ENCODE data around the gene GNPTG. TPM values are rescaled to one million over a fixed set of nuclear protein-coding genes. Genes with fewer than 3 reads are reported as not detected.

The GNPTG gene
- total RNA-seq, 2 donors from 2014 or later: 99.6 to 132 TPM

DNA sequence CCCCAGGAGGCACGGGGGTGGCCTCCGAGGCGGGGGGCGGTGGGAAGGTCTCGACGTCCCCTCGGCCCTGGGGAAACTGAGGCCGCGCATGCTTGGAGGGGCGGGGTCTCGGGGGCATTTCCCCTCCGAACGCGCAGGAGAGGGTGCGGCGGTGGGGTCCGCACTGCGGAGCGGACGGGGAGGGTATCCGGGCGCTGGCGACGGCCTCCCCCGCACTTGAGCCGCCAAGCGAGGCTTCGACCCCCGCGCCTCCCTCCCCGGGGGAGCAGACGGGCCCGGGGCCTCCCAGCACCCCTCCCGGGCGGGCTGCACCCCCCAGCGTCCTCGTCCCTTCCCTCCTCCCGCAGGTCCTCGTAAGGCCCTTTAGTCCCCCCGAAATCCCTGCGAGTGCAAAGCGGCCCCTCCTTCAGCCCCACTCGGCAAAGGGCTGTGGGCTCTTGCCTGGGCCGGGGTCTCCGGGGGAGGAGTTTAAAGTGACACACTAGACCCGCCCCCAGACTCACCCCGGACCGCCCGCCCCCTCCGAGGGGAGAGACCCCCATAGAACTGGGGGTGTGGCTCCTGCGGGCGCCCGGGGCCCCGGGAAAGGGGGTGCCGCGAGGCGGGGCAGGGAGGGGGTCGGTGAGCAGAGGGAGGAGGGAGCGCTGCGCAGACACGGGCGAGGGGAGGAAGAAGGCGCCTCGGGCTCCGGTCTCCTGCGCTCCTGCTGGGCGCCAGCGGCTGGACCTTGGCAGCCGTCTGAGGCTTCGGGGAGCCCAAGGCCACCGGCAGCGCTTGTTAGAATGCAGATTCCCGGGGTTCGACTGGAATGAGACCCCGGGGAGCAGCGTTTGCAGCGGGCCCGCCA lies 17.7 kb upstream of the GNPTG start:
- no peaks in the 10 kb centered on the region for H3K36me3 ChIP-seq
- no peaks in the 10 kb centered on the region for H3K27me3 ChIP-seq (replicated peaks; ENCODE audit: insufficient read depth)
- intact Hi-C loops (cut with DNase I): no loop called here
- H3K27ac ChIP-seq: peak overlapping the region in 1 of 2 donors; percentile 73
- peak overlapping the region; percentile 35 to 49 for H3K4me3 ChIP-seq
- H3K4me1 ChIP-seq (replicated peaks): peaks cover 19% of the 10 kb centered on the region
- no peak for DNase-seq (ENCODE audit: low spot score)
- H3K9me3 ChIP-seq: no peaks in the 10 kb centered on the region
- 3% methylated on average over 57 of the region's 78 CpGs for WGBS
- TF ChIP-seq, protein P1, sequence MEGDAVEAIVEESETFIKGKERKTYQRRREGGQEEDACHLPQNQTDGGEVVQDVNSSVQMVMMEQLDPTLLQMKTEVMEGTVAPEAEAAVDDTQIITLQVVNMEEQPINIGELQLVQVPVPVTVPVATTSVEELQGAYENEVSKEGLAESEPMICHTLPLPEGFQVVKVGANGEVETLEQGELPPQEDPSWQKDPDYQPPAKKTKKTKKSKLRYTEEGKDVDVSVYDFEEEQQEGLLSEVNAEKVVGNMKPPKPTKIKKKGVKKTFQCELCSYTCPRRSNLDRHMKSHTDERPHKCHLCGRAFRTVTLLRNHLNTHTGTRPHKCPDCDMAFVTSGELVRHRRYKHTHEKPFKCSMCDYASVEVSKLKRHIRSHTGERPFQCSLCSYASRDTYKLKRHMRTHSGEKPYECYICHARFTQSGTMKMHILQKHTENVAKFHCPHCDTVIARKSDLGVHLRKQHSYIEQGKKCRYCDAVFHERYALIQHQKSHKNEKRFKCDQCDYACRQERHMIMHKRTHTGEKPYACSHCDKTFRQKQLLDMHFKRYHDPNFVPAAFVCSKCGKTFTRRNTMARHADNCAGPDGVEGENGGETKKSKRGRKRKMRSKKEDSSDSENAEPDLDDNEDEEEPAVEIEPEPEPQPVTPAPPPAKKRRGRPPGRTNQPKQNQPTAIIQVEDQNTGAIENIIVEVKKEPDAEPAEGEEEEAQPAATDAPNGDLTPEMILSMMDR (IDR thresholded peaks at IDR 0.05): no peak
- no peak for TF ChIP-seq POLR2AphosphoS5 (IDR thresholded peaks at IDR 0.05)
- TF ChIP-seq POLR2A (IDR thresholded peaks at IDR 0.05): no peak

DNA sequence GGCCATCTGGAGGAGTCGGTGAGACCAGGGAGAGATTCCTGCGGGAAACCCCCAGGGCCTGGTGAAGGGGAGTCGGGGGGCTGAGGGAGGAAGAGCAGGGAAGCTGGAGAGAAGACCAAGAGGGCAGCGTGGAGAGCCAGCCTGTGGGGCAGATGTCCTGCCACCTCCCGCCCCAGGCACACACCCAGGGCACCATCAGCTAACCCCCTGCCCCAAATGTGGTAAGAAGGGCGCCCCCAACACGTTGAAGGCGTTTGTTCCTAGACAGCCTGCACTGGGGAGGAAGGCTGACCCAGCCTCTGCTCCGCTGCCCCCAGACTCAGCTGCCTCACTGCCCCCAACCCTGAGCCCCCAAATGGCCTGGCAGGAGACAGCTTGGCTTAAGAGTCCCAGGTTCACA lies 17.0 kb upstream of the GNPTG start:
- H3K4me1 ChIP-seq (replicated peaks): peaks cover 19% of the 10 kb centered on the region
- 56% methylated on average over 9 of the region's 9 CpGs for WGBS
- no peaks in the 10 kb centered on the region for H3K36me3 ChIP-seq
- H3K4me3 ChIP-seq: peak overlapping the region in 1 of 2 donors; percentile 49
- TF ChIP-seq, protein P1 (IDR thresholded peaks at IDR 0.05): no peak
- TF ChIP-seq POLR2AphosphoS5 (IDR thresholded peaks at IDR 0.05): no peak
- TF ChIP-seq POLR2A (IDR thresholded peaks at IDR 0.05): no peak
- intact Hi-C loops (cut with DNase I): no loop called here
- H3K9me3 ChIP-seq: no peaks in the 10 kb centered on the region
- no peak overlapping the region for H3K27ac ChIP-seq
- no peak for DNase-seq (ENCODE audit: low spot score)
- H3K27me3 ChIP-seq (replicated peaks; ENCODE audit: insufficient read depth): no peaks in the 10 kb centered on the region

DNA sequence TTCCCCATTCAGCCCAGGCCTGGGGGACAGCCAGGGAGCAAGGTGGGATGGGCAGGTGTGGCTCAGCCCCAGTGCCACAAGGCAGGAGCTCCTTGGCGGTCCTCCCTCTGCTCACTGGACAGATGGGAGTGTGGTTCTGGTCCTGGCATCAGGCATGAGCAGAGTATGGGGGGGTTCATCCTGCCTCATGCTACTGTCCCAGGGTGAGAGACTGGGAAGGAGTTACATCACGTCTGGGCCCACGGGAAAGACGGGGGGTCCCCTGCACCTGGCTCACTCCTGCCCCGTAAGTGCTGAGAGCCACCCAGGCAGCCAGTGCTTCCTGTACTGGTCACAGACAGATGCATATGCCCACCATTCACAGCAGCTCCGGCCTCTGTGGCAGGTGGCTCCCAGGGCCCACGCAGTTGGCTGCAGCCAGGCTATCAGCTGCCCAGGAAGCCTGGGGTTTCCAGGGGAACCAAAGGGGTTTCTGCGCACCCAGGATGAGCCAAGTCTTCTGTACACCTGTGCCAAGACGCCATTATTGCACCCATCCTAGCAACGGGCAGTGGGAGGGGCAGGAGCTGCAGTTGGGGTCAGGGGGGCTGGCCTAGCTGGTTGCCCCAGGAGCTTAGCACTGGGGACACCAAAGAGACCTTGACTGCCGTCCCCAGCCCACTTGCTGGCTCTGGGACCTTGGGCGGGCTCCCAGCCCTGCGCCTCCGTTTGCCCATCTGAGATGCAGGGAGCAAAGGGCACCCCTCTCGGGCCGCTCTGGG lies 16.3 kb upstream of the GNPTG start:
- no peak for DNase-seq (ENCODE audit: low spot score)
- Histone ChIP-seq H3K36me3 (no peaks in the 10 kb centered on the region), H3K4me3 (no peak overlapping the region), H3K9me3 (no peaks in the 10 kb centered on the region), H3K27me3 (replicated peaks; ENCODE audit: insufficient read depth) (no peaks in the 10 kb centered on the region), H3K4me1 (replicated peaks) (peaks cover 19% of the 10 kb centered on the region), H3K27ac (no peak overlapping the region)
- intact Hi-C loops (cut with DNase I): no loop called here
- WGBS: 57% methylated on average over 16 of the region's 16 CpGs
- no peak for TF ChIP-seq POLR2AphosphoS5 (IDR thresholded peaks at IDR 0.05)
- TF ChIP-seq, protein P1 (IDR thresholded peaks at IDR 0.05): no peak

DNA sequence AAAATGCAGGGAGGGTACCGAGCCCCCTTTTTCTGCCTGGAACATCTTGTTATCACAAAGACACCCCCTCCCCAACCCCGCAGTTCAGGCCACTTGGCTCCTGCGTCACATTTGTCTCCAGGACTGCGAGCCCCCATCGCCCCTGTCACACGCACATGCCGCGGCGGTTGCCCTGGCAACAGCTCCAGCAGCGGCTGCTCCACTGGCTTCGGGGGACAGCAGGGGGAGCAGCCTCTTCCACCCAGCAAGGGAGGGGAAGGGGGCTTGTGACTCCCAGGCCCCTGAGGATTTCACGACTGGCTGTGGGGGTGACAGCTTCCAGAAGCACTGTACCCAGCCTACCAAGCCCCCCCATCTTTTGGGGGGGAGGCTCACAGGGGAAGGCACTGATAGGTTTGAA lies 15.7 kb upstream of the GNPTG start:
- intact Hi-C loops (cut with DNase I): no loop called here
- TF ChIP-seq, protein P1 (IDR thresholded peaks at IDR 0.05): no peak
- TF ChIP-seq POLR2A (IDR thresholded peaks at IDR 0.05): no peak
- no peak for TF ChIP-seq POLR2AphosphoS5 (IDR thresholded peaks at IDR 0.05)

More for the DNA sequence above, 15.7 kb upstream of the GNPTG start:
- Histone ChIP-seq H3K27me3 (replicated peaks; ENCODE audit: insufficient read depth) (no peaks in the 10 kb centered on the region), H3K9me3 (no peaks in the 10 kb centered on the region), H3K36me3 (no peaks in the 10 kb centered on the region), H3K4me1 (replicated peaks) (peaks cover 19% of the 10 kb centered on the region), H3K27ac (no peak overlapping the region), H3K4me3 (no peak overlapping the region)
- DNase-seq (ENCODE audit: low spot score): no peak
- WGBS: 25% methylated on average over 12 of the region's 12 CpGs
